Motor neuron (in vitro differentiated cells): ENCODE data around the gene MIPEP. TPM values are rescaled to one million over a fixed set of nuclear protein-coding genes. Genes with fewer than 3 reads are reported as not detected.

Experiments used
- ATAC-seq, 8 experiments: fragments of 200-7000 bp; cut with Tn5 transposase; replicated peaks in 6 of 8; 2 replicates each; pipeline ENCODE4 v1.8.0; 2021; ENCODE audit warnings: mild to moderate bottlenecking in 8 of 8, moderate library complexity in 8 of 8
- H3K27ac ChIP-seq, 2 donors: fragments of 250-450 bp; sonication (Bioruptor Pico); 2 replicates each; pipeline ENCODE4 v1.9.0; 2021; ENCODE audit warnings: antibody characterized with exemption in 2 of 2, mild to moderate bottlenecking in 2 of 2, moderate library complexity in 1 of 2
- H3K4me1 ChIP-seq, 2 donors: fragments of 250-450 bp; sonication (Bioruptor Pico); replicated peaks in 1 of 2; 2 replicates each; pipeline ENCODE4 v1.6.1; 2021; ENCODE audit warnings: antibody characterized with exemption in 2 of 2, mild to moderate bottlenecking in 2 of 2, moderate library complexity in 1 of 2
- H3K4me3 ChIP-seq, 5 donors: fragments of 250-450 bp; sonication (Bioruptor Pico); 2 replicates each; pipeline ENCODE4 v1.9.0; 2021; ENCODE audit warnings: antibody characterized with exemption in 5 of 5, mild to moderate bottlenecking in 5 of 5, moderate library complexity in 4 of 5
- WGBS, 10 experiments: fragments of 450-650 bp; shearing (Covaris generic); methylation state at CpG; one replicate each; pipeline ENCODE4 v1.0.0; 2022; 5-methylcytosine and 5-hydroxymethylcytosine counted together
- in situ Hi-C, 9 experiments: fragments of 400-800 bp; cut with MboI; loops; one replicate each; pipeline ENCODE4 v1.15.0; 2021; ENCODE audit warnings: low sequenced_read_pairs in 9 of 9, low pct_unique_long_range_greater_than_20kb in 2 of 9; ENCODE audit not compliant: unreplicated experiment in 9 of 9
- total RNA-seq, 8 experiments: library from RNA; unstranded; fragments of 300-600 nt; gene quantifications; 2 replicates each; pipeline versions ENCODE4 v1.2.3 to v1.2.4, GENCODE V29; 2022

Gene MIPEP
- total RNA-seq, result 10 to 100 TPM in 5 of 8 experiments, 1 to 10 TPM in 3; 5.9 to 26.5 (median 14.8) TPM

DNA sequence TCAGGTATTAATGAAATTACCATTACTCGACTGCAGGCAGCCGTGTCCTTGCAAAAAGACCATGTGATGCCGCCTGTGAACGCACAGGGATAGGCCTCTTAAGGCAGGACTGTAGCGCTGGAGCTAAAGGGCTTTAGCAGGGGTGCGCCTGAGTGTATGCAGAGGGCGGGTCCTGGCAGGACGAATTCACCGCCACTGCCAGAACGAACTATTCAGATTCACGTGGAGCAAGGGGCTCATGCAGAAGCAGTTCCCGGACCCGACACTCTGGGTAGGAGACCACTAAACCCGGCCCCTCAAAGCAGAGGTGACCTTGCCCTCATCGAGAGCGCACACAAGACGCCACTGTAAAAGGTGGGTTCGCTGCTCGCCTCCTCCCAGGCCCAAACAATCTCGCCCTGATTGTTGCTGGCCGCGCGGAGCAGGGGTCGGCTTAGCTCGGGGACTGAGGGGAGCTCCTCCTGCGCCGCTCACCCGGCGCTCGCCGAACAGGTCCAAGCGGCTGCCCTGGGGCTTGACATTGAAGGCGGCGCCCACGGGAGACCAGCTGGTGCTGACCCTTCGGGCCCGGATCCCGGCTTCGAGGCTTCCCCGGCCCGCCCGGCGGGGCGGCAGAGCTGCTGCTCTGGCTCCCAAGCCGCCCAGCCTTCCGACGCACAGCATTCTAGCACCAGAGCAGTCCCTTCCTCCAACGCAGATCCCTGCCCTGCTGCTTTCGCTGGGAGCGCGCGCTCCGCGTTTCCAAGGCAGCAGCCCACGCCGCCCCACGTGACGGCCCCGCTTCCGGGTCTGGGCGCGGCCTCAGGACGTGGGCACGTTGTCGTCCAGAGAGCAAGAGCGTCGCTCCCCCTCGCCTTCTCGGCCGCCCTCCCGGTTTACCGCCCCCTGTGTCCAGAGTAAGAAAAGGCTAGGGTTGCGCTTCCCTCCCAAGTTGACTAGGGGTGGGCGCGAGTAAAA is at the start of gene MIPEP:
Gene MIPEP (minus strand): TSS at position 743 of the 957 bp plus-strand sequence. CDS start 80 bp downstream, at position 663.
- peak within 1 kb of the TSS; percentile 46 to 57 for H3K27ac ChIP-seq
- peak within 1 kb of the TSS; percentile 49 to 94 (median 63) for H3K4me3 ChIP-seq
- 0% methylated on average over 3 to 40 of the region's 75 CpGs; no CpG with 5 or more reads in 4 of the 10 experiments for WGBS, 10 experiments
- ATAC-seq, result peak; percentile 81 to 97 (median 94)
- in situ Hi-C loops, result loop anchor here in 3 of 9 experiments (25.0 kb wide), 1 partner anchor 427 kb away; no protein-coding TSS in a partner anchor
- peaks cover 5 to 6% of the 10 kb centered on the region in 2 donors for H3K4me1 ChIP-seq

GRCh38 chr13:23934520-23934919 is 45.3 kb upstream of the MIPEP start:
- no peak for ATAC-seq
- in situ Hi-C loops, result no loop called here
- H3K27ac ChIP-seq, result no peak overlapping the region
- no peak overlapping the region for H3K4me3 ChIP-seq
- H3K4me1 ChIP-seq, result no peaks in the 10 kb centered on the region
- WGBS, 10 experiments, result 6 to 100% (median 86%) methylated on average over 1 to 2 of the region's 2 CpGs

- peak in 1 of 8 experiments; percentile 64 for ATAC-seq
- 100% methylated on average over 1 of the region's 2 CpGs; no CpG with 5 or more reads in 9 of the 10 experiments for WGBS, 10 experiments
- in situ Hi-C loops, result no loop called here
- no peak overlapping the region for H3K4me3 ChIP-seq
- no peak overlapping the region for H3K27ac ChIP-seq
- no peaks in the 10 kb centered on the region for H3K4me1 ChIP-seq
Observed at GRCh38 chr13:23928985-23929384, 39.8 kb upstream of the MIPEP start.

DNA sequence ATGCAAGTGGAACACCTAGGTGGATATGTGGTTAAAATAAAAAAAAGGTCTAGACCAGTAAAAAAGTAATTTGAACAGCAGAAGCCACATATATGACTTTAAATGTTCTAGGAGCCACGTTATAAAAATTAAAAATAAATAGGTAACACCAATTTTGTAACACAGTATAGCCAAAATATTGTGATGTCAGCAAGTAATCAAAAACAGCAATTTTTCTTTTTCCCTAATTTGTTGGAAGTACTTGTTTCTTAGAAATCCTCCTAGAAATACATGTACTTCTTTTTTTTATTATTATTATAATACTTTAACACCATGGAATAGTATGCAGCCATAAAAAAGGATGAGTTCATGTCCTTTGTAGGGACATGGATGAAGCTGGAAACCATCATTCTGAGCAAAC is 33.8 kb upstream of the MIPEP start:
- in situ Hi-C loops, result loop anchor here in 2 of 9 experiments (25.0 kb wide), 1 partner anchor 289 kb away; no protein-coding TSS in a partner anchor
- no peak for ATAC-seq
- no peaks in the 10 kb centered on the region for H3K4me1 ChIP-seq
- WGBS, 10 experiments, result 0 to 78% (median 29%) methylated on average over 1 of the region's 1 CpG; no CpG with 5 or more reads in 1 of the 10 experiments
- H3K4me3 ChIP-seq, result no peak overlapping the region
- no peak overlapping the region for H3K27ac ChIP-seq

- Histone ChIP-seq H3K27ac (no peak overlapping the region), H3K4me3 (no peak overlapping the region), H3K4me1 (no peaks in the 10 kb centered on the region)
- ATAC-seq, result peak in 3 of 8 experiments; percentile 36 to 65 (median 57)
- in situ Hi-C loops, result loop anchor here in 2 of 9 experiments (25.0 kb wide), 1 partner anchor 290 kb away; no protein-coding TSS in a partner anchor
- WGBS, 10 experiments, result 52 to 100% (median 75%) methylated on average over 1 to 5 of the region's 5 CpGs; no CpG with 5 or more reads in 1 of the 10 experiments
Observed at GRCh38 chr13:23922005-23922932, 33.1 kb upstream of the MIPEP start.

DNA sequence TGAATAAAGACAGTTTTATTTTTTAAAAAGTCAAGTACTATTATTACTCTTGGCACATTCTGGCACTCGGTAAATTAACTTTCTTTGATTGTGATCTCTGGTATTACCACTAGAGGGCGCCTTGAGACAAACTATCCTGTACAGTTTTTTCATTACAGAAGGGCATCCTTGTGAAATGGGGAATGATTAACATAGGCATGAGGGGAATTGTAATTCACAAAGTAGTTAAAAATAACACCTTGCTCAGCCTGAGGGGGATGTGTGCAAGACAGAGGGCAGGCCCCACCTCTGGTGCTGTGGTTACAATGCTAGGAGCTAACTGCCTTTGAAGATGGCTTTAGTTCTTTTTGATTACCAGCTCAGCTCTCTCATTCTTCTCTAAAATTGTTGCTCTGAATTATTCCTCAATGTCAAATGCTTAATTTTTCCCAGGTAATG is 32.3 kb upstream of the MIPEP start:
- no peaks in the 10 kb centered on the region for H3K4me1 ChIP-seq
- H3K27ac ChIP-seq, result no peak overlapping the region
- ATAC-seq, result peak in 7 of 8 experiments; percentile 32 to 98 (median 66)
- in situ Hi-C loops, result loop anchor here in 2 of 9 experiments (25.0 kb wide), 1 partner anchor 291 kb away; no protein-coding TSS in a partner anchor
- WGBS, 10 experiments, result 0 to 8% (median 0%) methylated on average over 2 of the region's 2 CpGs; no CpG with 5 or more reads in 4 of the 10 experiments
- no peak overlapping the region for H3K4me3 ChIP-seq

DNA sequence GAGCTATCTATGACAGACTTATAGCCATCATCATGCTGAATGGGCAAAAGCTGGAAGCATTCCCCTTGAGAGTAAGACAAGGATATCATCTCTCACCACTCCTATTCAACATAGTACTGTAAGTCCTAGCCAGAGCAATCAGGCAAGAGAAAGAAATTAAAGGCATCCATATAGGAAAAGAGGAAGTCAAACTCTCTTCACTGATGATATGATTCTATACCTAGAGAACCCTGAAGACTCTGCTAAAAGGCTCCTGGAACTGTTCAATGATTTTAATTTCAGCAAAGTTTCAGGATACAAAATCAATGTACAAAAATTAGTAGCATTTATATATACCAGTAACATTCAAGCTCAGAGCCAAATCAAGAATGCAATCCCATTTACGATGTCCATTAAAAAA is 29.8 kb upstream of the MIPEP start:
- Histone ChIP-seq H3K27ac (no peak overlapping the region), H3K4me1 (no peaks in the 10 kb centered on the region), H3K4me3 (no peak overlapping the region)
- in situ Hi-C loops, result loop anchor here in 2 of 9 experiments (25.0 kb wide), 1 partner anchor 293 kb away; no protein-coding TSS in a partner anchor
- WGBS, 10 experiments, result 67 to 100% (median 100%) methylated on average over 1 of the region's 1 CpG; no CpG with 5 or more reads in 1 of the 10 experiments
- no peak for ATAC-seq

DNA sequence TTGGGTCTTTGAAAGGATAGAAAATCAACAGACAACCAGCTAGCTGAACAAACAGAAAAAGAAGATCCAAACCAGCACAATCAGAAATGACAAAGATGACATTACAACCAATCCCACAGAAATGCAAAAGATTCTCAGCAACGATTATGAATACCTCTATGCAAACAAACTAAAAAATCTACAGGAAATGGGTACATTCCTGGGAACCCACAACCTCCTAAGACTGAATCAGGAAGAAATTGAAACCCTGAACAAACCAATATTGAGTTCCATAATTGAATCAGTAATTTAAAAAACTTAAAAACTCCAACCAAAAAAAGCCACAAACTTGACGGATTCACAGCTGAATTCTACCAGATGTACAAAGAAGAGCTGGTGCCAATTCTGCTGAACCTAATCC is 29.0 kb upstream of the MIPEP start:
- no peaks in the 10 kb centered on the region for H3K4me1 ChIP-seq
- ATAC-seq, result no peak
- WGBS, 10 experiments, result 0 to 100% (median 88%) methylated on average over 1 to 2 of the region's 2 CpGs
- H3K27ac ChIP-seq, result no peak overlapping the region
- H3K4me3 ChIP-seq, result no peak overlapping the region
- in situ Hi-C loops, result loop anchor here in 2 of 9 experiments (25.0 kb wide), 1 partner anchor 294 kb away; no protein-coding TSS in a partner anchor

DNA sequence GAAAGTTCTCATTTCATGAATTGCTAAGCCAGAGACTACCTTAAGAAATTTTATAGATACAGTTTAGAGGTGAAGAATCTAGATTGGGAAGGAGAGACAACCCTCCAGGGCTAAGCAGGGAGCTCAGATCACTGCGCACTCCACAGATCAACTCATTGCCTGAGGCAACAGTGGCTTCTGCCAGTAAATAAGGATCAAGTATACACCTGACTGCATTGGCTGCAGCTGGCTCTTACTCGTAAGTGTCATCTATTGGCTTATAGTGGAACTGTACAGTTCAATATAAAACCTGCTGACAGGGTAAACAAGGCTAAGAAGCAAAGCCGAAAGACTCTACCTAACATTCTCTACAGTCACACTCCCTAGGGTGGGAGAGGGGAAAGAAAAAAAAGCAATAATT is 26.1 kb upstream of the MIPEP start:
- H3K4me1 ChIP-seq, result no peaks in the 10 kb centered on the region
- WGBS, 10 experiments, result 70 to 100% (median 91%) methylated on average over 1 to 3 of the region's 3 CpGs; no CpG with 5 or more reads in 1 of the 10 experiments
- H3K27ac ChIP-seq, result no peak overlapping the region
- in situ Hi-C loops, result loop anchor here in 2 of 9 experiments (25.0 kb wide), 1 partner anchor 297 kb away; no protein-coding TSS in a partner anchor
- ATAC-seq, result peak in 1 of 8 experiments; percentile 44
- H3K4me3 ChIP-seq, result no peak overlapping the region

DNA sequence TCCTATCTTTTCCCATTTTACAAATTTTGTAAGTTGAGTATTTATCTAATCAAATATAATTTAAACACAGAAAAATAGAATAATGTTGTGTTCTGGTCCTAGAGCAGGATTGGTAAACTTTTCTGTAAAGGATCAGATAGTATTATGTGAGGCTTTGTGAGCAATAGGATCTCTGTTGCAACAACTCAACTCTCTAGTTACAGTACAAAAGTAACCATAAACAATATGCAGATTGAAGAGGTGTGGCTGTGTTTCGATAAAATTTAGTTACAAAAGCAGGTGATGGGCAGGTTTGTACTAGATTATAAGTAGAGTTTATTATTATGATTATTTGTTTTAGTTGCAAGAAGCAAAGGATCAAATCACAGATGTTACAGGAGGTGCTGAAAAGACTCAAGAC is 23.3 kb upstream of the MIPEP start:
- in situ Hi-C loops, result loop anchor here in 2 of 9 experiments (25.0 kb wide), 1 partner anchor 300 kb away; no protein-coding TSS in a partner anchor
- no peak overlapping the region for H3K4me3 ChIP-seq
- WGBS, 10 experiments, result 29 to 82% (median 43%) methylated on average over 1 of the region's 1 CpG; no CpG with 5 or more reads in 5 of the 10 experiments
- peak in 1 of 8 experiments; percentile 50 for ATAC-seq
- no peak overlapping the region for H3K27ac ChIP-seq
- H3K4me1 ChIP-seq, result no peaks in the 10 kb centered on the region

DNA sequence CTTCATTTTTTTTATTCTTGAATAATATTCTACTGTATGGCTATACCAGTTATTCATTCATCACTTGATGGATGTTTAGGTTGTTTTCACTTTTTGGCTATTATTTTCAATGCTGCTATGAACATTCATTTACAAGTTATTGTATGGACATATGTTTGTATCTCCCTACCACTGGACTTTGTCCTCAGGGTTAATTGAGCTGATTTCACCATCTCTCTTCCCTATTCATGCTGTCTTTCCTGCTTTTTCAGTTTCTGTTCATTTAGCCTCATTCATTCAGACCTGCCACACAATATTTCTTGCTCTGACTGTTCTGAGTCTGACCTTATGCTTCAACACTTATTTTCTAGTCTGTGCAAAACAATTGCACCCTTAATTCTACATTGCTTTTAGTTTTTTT is 20.4 kb upstream of the MIPEP start:
- no peak overlapping the region for H3K4me3 ChIP-seq
- ATAC-seq, result no peak
- H3K27ac ChIP-seq, result no peak overlapping the region
- in situ Hi-C loops, result loop anchor here in 2 of 9 experiments (25.0 kb wide), 1 partner anchor 303 kb away; no protein-coding TSS in a partner anchor
- H3K4me1 ChIP-seq, result no peaks in the 10 kb centered on the region

- 75 to 100% (median 100%) methylated on average over 1 to 2 of the region's 2 CpGs; no CpG with 5 or more reads in 1 of the 10 experiments for WGBS, 10 experiments
- H3K4me3 ChIP-seq, result no peak overlapping the region
- no peak for ATAC-seq
Observed at GRCh38 chr13:23905766-23906165, 16.6 kb upstream of the MIPEP start.

More at GRCh38 chr13:23905766-23906165, 16.6 kb upstream of the MIPEP start:
- no peaks in the 10 kb centered on the region for H3K4me1 ChIP-seq
- in situ Hi-C loops, result loop anchor here in 2 of 9 experiments (25.0 kb wide), 1 partner anchor 307 kb away; no protein-coding TSS in a partner anchor
- H3K27ac ChIP-seq, result no peak overlapping the region
